ENCODE results near the gene FAM83G.

- no peak for TF ChIP-seq POLR2A (IDR thresholded peaks at IDR 0.05)
- no peak for TF ChIP-seq CTCF (IDR thresholded peaks at IDR 0.05)
Measured at GRCh38 chr17:18950346-18950745, 54.2 kb downstream of the FAM83G start.
